HL-60 (cell line): ENCODE results near the gene FAM204A.

Source experiments
- TF ChIP-seq, protein P1 (sequence below): IDR thresholded peaks from 2 replicates; pipeline ENCODE4 v1.6.1; 2012; ENCODE audit warnings: low read depth; ENCODE audit not compliant: insufficient replicate concordance
- TF ChIP-seq, protein P2 (sequence below): IDR thresholded peaks from one replicate; pipeline ENCODE4 v1.5.1; 2011; ENCODE audit warnings: low read length, control low read depth, inconsistent platforms; ENCODE audit not compliant: insufficient read depth

DNA sequence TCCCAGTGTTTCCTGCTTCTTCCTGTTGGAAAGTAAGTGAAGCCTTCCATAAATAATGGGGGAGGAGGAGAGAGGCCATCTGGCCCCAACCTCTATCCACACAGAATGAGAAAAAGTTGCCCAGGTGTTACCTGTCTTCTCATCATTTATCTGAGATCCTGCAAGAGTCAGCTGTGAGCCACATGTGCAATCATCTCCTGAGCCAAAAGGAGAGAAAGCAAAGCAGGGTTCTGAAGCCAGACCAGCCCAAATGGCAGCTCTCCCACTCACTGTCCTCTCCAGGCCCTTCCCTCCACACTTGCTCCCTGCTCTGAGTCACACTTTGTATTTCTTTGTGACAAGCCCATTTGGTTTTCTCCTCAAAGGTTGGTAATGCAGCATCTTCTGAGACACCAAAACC is 65.9 kb downstream of the FAM204A start:
- TF ChIP-seq, protein P1, sequence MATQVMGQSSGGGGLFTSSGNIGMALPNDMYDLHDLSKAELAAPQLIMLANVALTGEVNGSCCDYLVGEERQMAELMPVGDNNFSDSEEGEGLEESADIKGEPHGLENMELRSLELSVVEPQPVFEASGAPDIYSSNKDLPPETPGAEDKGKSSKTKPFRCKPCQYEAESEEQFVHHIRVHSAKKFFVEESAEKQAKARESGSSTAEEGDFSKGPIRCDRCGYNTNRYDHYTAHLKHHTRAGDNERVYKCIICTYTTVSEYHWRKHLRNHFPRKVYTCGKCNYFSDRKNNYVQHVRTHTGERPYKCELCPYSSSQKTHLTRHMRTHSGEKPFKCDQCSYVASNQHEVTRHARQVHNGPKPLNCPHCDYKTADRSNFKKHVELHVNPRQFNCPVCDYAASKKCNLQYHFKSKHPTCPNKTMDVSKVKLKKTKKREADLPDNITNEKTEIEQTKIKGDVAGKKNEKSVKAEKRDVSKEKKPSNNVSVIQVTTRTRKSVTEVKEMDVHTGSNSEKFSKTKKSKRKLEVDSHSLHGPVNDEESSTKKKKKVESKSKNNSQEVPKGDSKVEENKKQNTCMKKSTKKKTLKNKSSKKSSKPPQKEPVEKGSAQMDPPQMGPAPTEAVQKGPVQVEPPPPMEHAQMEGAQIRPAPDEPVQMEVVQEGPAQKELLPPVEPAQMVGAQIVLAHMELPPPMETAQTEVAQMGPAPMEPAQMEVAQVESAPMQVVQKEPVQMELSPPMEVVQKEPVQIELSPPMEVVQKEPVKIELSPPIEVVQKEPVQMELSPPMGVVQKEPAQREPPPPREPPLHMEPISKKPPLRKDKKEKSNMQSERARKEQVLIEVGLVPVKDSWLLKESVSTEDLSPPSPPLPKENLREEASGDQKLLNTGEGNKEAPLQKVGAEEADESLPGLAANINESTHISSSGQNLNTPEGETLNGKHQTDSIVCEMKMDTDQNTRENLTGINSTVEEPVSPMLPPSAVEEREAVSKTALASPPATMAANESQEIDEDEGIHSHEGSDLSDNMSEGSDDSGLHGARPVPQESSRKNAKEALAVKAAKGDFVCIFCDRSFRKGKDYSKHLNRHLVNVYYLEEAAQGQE: no peak
- TF ChIP-seq, protein P2, sequence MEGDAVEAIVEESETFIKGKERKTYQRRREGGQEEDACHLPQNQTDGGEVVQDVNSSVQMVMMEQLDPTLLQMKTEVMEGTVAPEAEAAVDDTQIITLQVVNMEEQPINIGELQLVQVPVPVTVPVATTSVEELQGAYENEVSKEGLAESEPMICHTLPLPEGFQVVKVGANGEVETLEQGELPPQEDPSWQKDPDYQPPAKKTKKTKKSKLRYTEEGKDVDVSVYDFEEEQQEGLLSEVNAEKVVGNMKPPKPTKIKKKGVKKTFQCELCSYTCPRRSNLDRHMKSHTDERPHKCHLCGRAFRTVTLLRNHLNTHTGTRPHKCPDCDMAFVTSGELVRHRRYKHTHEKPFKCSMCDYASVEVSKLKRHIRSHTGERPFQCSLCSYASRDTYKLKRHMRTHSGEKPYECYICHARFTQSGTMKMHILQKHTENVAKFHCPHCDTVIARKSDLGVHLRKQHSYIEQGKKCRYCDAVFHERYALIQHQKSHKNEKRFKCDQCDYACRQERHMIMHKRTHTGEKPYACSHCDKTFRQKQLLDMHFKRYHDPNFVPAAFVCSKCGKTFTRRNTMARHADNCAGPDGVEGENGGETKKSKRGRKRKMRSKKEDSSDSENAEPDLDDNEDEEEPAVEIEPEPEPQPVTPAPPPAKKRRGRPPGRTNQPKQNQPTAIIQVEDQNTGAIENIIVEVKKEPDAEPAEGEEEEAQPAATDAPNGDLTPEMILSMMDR: no peak
